T-helper 17 cell (primary cell): ENCODE results near the gene TOR2A. TPM values are rescaled to one million over a fixed set of nuclear protein-coding genes. Genes with fewer than 3 reads are reported as not detected.

Source experiments
- ATAC-seq: fragments of 150-1000 bp; cut with Tn5 transposase; 2 replicates; pipeline ENCODE4 v1.10.0; 2021; ENCODE audit warnings: mild to moderate bottlenecking, moderate library complexity
- DNase-seq, 3 donors: peaks; one replicate each; pipeline versions ENCODE4 v3.0.0 to v3.0.0-alpha.2; 2020 to 2021
- H3K9me3 ChIP-seq: one replicate; pipeline ENCODE4 v1.7.0; 2013; ENCODE audit warnings: low read length, mild to moderate bottlenecking; ENCODE audit not compliant: control insufficient read depth, poor library complexity, severe bottlenecking
- H3K27ac Mint-ChIP-seq: one replicate; pipeline ENCODE4 v1.8.0; 2022; ENCODE audit warnings: mild to moderate bottlenecking, moderate library complexity, mixed read lengths
- H3K27me3 Mint-ChIP-seq: one replicate; pipeline ENCODE4 v1.8.0; 2022; ENCODE audit warnings: mixed read lengths
- H3K36me3 Mint-ChIP-seq: one replicate; pipeline ENCODE4 v1.8.0; 2022; ENCODE audit warnings: low read depth, mixed read lengths
- H3K4me1 Mint-ChIP-seq: one replicate; pipeline ENCODE4 v1.8.0; 2022; ENCODE audit warnings: mild to moderate bottlenecking, mixed read lengths
- H3K4me3 Mint-ChIP-seq: one replicate; pipeline ENCODE4 v1.8.0; 2022; ENCODE audit warnings: mild to moderate bottlenecking, moderate library complexity, mixed read lengths
- total RNA-seq, 4 donors: library from RNA in 2 of 4; stranded (reverse) in 2 of 4; gene quantifications; one replicate each; pipeline ENCODE4 v1.2.3 and lab custom pipeline; 2022 to 2026

Gene TOR2A
- total RNA-seq, 2 donors from 2014 or later: 9.4 to 10.5 TPM

DNA sequence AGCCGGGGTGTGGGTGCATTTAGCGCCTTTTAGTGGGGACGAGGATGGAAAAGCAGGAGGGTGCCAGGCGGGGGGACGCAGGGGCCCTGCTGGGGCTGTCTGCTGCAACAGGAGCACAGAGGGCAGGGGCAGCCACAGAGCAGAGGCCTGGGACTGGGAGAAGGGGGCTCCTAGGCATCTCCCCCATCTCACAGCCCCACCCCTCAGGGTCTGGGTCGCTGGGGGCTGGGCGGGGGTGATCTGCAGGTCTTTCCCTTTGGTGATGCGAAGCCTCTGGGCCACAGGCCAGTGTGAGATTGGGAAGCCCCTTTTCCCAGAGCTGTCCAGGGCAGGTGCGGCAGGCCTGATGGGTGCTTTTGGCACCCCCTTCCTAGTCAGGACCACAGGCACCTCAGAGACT lies 4.8 kb downstream of the TOR2A start:
- peaks cover 13% of the 10 kb centered on the region for H3K4me1 Mint-ChIP-seq
- H3K27me3 Mint-ChIP-seq: no peaks in the 10 kb centered on the region
- H3K9me3 ChIP-seq: no peaks in the 10 kb centered on the region
- DNase-seq: no peak
- H3K27ac Mint-ChIP-seq: no peak overlapping the region
- no peak for ATAC-seq
- H3K4me3 Mint-ChIP-seq: no peak overlapping the region
- H3K36me3 Mint-ChIP-seq: no peaks in the 10 kb centered on the region

DNA sequence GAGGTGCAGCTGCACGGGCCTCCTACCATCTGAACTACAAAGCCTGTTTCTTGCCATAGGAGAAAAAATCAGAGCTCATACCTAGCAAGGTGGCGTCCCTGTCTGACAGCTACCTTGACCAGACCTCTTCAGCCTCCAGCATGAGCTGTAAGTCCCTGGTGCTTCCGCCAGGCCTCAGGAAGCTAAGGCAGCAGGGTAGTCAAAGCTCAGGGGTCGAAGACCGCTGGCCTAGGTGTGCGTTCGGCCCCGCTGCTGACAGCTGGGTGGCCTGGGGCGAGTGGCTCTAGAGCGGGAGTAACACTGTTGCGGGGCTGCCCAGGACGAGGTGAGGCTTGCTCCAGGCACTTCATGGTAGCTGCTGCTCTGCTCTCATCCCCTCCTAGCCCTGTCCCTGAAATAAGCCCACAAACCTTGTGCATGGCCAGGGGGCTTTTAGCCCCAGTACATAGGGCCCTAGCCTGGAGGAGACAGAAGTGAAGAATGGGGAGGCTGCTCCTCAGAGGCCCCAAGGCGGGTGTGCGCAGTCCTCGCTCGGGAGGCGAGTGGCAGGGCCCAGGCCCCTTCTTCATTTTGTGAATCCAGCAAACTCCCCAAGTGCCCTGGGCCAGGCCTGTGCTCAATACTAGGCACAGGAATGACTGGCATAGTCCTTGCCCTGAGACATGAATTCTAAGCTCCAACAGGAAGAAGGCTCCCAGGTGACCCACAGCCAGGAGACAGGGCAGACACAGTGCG lies 5.4 kb downstream of the TOR2A start:
- H3K27ac Mint-ChIP-seq: no peak overlapping the region
- no peaks in the 10 kb centered on the region for H3K27me3 Mint-ChIP-seq
- DNase-seq: no peak
- no peaks in the 10 kb centered on the region for H3K36me3 Mint-ChIP-seq
- H3K9me3 ChIP-seq: no peaks in the 10 kb centered on the region
- H3K4me1 Mint-ChIP-seq: peaks cover 12% of the 10 kb centered on the region
- no peak overlapping the region for H3K4me3 Mint-ChIP-seq
- no peak for ATAC-seq

DNA sequence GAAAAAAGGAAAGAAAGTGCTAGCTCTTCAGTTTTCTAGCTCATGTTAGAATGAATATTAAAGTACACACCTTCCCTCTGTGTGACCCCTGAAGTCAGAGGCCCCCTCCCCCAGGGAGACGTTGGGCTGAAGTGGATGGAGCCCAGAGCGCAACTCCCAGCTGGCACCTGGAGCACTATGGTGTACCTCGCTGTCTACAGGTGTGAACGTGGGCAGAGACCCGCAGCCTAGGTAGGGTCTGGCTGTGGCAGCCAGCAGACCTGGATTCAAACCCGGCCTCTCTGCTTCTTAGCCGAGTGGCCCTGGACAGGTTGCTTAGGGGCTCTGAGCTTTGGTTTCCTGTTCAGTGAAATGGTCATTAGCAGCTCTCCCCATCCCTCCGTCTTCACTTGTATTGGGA lies 6.3 kb downstream of the TOR2A start:
- Mint-ChIP-seq H3K4me3 (no peak overlapping the region), H3K27me3 (peaks cover 4% of the 10 kb centered on the region), H3K36me3 (no peaks in the 10 kb centered on the region), H3K4me1 (peaks cover 9% of the 10 kb centered on the region), H3K27ac (peak overlapping the region; percentile 16)
- ATAC-seq (no peak), DNase-seq (no peak)
- H3K9me3 ChIP-seq: no peaks in the 10 kb centered on the region

DNA sequence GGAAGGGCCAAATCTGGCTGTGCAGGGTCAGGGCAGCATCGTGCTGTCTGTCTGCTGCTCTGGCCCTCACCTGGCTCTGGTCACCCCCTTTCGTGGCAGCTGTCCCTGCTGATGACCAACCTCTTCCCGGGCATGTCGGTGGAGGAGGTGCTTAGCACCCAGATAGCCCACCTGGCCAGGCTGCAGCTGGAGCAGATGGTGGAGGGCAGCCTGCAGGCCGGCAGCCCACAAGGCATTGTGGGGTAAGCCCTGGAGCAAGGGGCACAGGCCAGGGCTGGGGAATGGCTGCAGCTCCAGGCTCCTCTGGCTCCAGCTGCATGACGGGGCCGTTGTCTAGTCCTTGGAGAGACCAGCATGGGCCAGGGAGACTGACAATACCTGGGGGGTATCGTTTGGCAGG lies 8.2 kb downstream of the TOR2A start:
- no peak overlapping the region for H3K4me3 Mint-ChIP-seq
- H3K27me3 Mint-ChIP-seq: peaks cover 6% of the 10 kb centered on the region
- DNase-seq (no peak), ATAC-seq (no peak)
- peaks cover 2% of the 10 kb centered on the region for H3K4me1 Mint-ChIP-seq
- no peaks in the 10 kb centered on the region for H3K36me3 Mint-ChIP-seq
- H3K27ac Mint-ChIP-seq: no peak overlapping the region
- H3K9me3 ChIP-seq: no peaks in the 10 kb centered on the region

DNA sequence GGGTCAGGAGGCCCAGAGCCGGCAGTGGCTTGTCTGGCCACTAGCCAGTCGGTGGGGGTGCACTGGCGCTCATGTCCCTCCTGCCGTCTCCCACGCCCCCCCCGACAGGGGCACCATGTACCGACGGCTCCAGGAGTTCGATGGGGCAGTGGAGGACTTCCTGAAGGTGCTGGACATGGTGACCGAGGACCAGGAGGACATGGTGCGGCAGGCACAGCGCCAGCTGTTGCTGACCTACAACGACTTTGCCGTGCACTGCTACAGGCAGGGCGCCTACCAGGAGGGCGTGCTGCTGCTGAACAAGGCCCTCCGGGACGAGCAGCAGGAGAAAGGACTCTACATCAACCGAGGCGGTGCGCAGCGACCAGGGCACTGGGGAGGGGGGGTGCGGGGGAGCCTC lies 11.1 kb downstream of the TOR2A start:
- Mint-ChIP-seq H3K27ac (no peak overlapping the region), H3K27me3 (peaks cover 6% of the 10 kb centered on the region), H3K4me3 (no peak overlapping the region), H3K36me3 (no peaks in the 10 kb centered on the region), H3K4me1 (peaks cover 19% of the 10 kb centered on the region)
- ATAC-seq (no peak), DNase-seq (no peak)
- no peaks in the 10 kb centered on the region for H3K9me3 ChIP-seq

DNA sequence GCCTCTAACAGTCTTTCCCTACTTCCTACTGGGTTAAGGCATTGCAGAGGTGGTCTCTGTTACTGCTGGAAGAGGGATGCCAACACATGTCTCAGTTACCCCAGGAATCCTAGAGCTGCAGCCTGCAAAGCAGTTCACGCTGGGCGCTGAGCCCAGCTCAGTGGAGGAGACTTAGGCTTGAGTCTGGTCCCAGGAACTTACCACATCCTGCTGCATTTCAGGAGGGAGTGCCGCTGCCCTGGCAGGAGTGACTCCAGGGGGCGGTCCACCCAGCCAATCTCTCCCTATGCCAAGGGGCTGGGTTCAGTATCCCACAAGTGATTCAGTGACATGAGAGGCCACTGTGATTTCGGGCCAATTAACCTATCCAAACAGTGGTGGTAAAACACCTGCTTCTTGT lies 11.7 kb downstream of the TOR2A start:
- Mint-ChIP-seq H3K36me3 (no peaks in the 10 kb centered on the region), H3K27me3 (peaks cover 6% of the 10 kb centered on the region), H3K27ac (no peak overlapping the region), H3K4me1 (peaks cover 19% of the 10 kb centered on the region), H3K4me3 (no peak overlapping the region)
- ATAC-seq (no peak), DNase-seq (no peak)
- no peaks in the 10 kb centered on the region for H3K9me3 ChIP-seq

DNA sequence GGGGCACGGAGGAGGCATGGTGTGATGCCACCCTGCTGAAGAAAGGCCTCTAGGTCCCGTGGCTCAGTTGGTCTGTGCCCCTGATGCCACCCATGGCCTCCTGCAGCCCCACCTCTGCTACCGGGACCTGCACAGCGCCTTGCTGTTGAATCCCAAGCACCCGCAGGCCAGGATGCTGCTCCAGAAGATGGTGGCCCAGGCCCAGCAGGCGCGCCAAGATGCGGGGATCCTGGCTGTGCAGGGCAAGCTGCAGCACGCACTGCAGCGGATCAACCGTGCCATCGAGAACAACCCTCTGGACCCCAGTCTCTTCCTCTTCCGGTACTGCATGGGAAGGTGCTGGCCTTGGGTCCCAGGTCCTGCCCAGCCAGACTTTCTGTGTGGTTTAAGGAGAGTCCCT lies 12.1 kb downstream of the TOR2A start:
- no peaks in the 10 kb centered on the region for H3K9me3 ChIP-seq
- ATAC-seq: no peak
- DNase-seq: no peak
- peaks cover 19% of the 10 kb centered on the region for H3K4me1 Mint-ChIP-seq
- H3K4me3 Mint-ChIP-seq: no peak overlapping the region
- H3K27me3 Mint-ChIP-seq: peaks cover 6% of the 10 kb centered on the region
- no peak overlapping the region for H3K27ac Mint-ChIP-seq
- no peaks in the 10 kb centered on the region for H3K36me3 Mint-ChIP-seq

DNA sequence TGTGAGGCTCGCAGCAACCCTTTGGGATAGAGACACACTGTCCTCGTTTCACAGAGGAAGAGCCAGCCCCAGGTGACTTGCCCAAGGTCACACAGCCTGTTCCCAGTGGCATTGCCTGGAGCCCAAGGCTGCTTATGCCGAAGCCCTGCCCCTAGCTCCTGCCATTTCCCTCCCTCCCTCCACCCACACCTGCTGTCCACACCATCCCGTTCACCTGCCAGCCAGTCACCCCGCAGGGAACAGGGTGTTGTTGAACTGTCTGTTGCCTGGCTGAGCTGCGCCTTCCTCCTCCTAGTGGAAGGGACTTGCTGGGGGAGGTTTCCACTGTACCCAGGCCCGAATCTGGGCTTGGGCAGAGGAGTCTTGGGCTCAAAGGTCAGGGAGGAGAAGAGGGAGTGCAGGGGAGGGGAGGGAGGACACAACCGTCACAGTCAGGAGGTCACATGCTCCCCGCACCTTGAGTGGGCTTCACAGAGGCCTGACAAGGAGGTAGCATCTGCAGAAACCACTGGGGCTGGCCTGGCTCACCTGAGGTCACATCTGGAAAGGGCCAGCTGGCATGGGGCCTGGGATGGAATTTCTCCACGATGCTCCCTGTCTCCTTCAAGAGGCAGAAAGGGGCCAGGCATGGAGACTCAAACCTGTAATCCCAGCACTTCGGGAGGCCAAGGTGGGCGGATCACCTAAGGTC lies 12.9 kb downstream of the TOR2A start:
- Mint-ChIP-seq H3K4me1 (peaks cover 19% of the 10 kb centered on the region), H3K36me3 (no peaks in the 10 kb centered on the region), H3K27me3 (peaks cover 6% of the 10 kb centered on the region), H3K27ac (no peak overlapping the region), H3K4me3 (no peak overlapping the region)
- no peak for ATAC-seq
- DNase-seq: no peak
- H3K9me3 ChIP-seq: no peaks in the 10 kb centered on the region

DNA sequence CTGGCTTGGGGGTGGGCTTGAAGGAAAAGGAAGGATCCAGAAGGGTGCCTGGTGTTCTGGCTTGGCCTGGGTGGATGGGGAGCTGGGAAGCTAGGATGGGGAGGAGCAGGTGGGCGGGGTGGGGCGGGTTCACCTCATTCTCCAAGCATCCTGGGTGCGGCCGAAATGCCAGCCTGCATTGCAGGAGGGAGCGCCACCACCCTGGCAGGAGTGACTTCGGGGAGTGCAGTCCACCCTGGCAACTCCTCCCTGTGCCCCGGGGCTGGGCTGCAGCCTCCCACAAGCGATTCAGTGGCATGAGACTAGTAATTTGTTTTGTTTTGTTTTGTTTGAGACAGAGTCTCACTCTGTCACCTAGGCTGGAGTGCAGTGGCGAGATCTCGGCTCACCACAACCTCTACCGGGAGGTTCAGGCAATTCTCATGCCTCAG lies 13.7 kb downstream of the TOR2A start:
- peaks cover 19% of the 10 kb centered on the region for H3K4me1 Mint-ChIP-seq
- peak; percentile 54 for ATAC-seq

DNA sequence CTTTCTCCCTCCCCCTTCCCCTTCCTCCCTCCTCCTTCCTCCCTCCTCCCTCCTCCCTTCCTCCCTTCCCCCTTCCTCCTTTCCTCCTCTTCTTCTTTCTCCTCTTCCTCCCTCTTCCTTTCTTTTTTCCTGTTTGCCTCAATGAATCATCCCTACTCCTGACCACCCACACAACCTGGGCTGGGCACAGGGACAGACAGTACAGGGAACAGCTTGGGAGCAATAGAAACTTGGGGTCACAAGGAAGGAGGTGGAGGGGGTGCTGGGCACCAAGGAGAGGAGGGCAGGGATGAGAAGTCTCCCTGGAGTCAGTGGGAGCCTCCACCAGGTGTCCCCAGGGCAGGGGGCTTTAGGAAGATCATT lies 14.2 kb downstream of the TOR2A start:
- no peaks in the 10 kb centered on the region for H3K9me3 ChIP-seq
- H3K36me3 Mint-ChIP-seq: no peaks in the 10 kb centered on the region
- ATAC-seq (no peak), DNase-seq (no peak)
- H3K27ac Mint-ChIP-seq: peak overlapping the region; percentile 92
- peaks cover 6% of the 10 kb centered on the region for H3K27me3 Mint-ChIP-seq
- H3K4me1 Mint-ChIP-seq: peaks cover 23% of the 10 kb centered on the region
- peak overlapping the region; percentile 76 for H3K4me3 Mint-ChIP-seq

More for the DNA sequence above, 13.7 kb downstream of the TOR2A start:
- peak overlapping the region; percentile 58 for H3K4me3 Mint-ChIP-seq
- H3K27me3 Mint-ChIP-seq: peaks cover 6% of the 10 kb centered on the region
- H3K9me3 ChIP-seq: no peaks in the 10 kb centered on the region
- H3K36me3 Mint-ChIP-seq: no peaks in the 10 kb centered on the region
- H3K27ac Mint-ChIP-seq: peak overlapping the region; percentile 92
- DNase-seq: no peak

DNA sequence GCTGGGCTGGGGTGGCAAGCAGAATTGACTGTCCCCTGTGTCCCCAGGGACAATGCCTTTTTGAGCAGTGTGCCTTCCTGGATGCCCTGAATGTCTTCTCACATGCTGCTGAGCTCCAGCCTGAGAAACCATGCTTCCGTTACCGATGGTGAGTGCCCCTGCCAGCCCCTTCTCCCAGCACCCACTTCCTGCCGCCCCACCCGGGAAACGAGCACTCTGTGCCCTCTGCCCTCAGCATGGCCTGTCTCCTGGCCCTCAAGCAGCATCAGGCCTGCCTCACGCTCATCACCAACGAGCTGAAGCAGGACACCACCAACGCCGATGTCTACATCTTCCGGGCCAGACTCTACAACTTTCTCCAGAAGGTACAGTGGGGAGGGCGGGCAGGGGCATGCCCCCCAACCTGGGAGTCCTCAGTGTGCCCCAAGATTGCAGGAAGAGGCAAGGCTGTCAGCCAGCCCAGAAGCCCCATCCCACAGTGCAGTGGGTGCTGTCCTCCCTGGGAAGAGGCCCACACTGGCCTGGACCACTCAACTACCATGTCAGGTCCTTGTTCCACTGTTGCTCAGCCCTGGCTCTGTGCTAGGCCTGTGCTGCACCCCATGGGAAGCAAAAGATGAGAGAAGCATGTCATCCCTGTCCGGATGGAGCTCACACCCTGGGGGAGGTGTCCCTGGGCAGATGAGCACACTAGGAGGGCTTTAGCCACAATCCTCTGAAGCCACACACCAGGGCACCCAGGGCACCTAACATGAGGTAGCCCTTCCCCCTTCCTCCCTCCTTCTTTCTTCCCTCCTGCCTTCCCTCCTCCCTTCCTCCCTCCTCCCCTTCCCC lies 14.8 kb downstream of the TOR2A start:
- H3K27ac Mint-ChIP-seq: peak overlapping the region; percentile 92
- ATAC-seq (no peak), DNase-seq (no peak)
- H3K36me3 Mint-ChIP-seq: peaks cover 3% of the 10 kb centered on the region
- peaks cover 26% of the 10 kb centered on the region for H3K4me1 Mint-ChIP-seq
- H3K4me3 Mint-ChIP-seq: peak overlapping the region; percentile 76
- H3K27me3 Mint-ChIP-seq: peaks cover 6% of the 10 kb centered on the region
- H3K9me3 ChIP-seq: no peaks in the 10 kb centered on the region

DNA sequence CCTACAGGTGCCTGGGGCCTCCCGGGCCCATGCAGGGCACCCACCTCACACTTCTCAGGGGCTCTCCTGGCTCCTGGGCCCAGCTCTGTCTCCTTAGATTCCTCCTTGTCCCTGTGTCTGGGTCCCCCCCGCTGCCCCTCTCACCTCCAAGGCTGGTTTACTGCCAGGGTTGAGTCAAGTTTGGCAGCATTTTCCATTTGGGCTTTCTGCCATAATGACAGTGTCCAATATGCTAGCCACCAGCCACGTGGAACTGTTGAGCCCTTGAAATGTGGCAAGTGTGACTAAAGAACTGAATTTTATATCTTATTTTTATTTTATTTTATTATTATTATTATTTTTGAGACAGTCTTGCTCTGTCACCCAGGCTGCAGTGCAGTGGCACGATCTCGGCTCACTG lies 17.3 kb downstream of the TOR2A start:
- Mint-ChIP-seq H3K27me3 (no peaks in the 10 kb centered on the region), H3K4me1 (peaks cover 28% of the 10 kb centered on the region), H3K36me3 (peaks cover 3% of the 10 kb centered on the region), H3K27ac (no peak overlapping the region), H3K4me3 (peak overlapping the region; percentile 60)
- no peak for DNase-seq
- H3K9me3 ChIP-seq: no peaks in the 10 kb centered on the region
- ATAC-seq: no peak

DNA sequence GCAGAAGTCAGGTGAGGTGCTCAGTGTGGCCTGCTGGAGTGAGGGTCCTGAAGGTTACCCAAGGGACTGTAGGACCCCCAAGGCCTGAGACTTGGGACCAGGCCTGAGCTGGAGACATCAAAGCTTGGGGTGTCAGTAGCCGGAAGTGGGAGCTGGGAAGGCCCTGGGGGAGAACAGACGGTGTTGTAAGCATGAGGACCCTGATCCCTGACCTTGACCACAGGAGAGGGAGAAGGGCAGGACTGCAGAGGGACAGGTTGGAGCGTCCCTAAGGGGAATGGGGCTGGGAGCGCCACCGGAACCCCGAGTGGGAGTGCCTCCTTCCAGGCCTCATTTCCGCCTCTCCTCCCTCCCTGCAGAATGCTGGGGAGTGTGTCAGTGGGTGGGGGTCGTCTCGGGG lies 18.7 kb downstream of the TOR2A start:
- ATAC-seq (no peak), DNase-seq (no peak)
- H3K9me3 ChIP-seq: no peaks in the 10 kb centered on the region
- Mint-ChIP-seq H3K27me3 (no peaks in the 10 kb centered on the region), H3K4me3 (peak overlapping the region; percentile 99), H3K4me1 (peaks cover 27% of the 10 kb centered on the region), H3K27ac (peak overlapping the region; percentile 98), H3K36me3 (peaks cover 3% of the 10 kb centered on the region)
